DLD1 (cell line): ENCODE data around the gene AQP7.
"Not testable (repeated sequence)": the region's sequence is repeated elsewhere in the genome, so short reads cannot be mapped to it uniquely, and the experiment has no call there.

Experiments used
- in situ Hi-C: cut with HindIII; loops from 2 replicates; pipeline ENCODE4 v1.10.0; 2017; ENCODE audit warnings: low sequenced_read_pairs

The AQP7 gene

DNA sequence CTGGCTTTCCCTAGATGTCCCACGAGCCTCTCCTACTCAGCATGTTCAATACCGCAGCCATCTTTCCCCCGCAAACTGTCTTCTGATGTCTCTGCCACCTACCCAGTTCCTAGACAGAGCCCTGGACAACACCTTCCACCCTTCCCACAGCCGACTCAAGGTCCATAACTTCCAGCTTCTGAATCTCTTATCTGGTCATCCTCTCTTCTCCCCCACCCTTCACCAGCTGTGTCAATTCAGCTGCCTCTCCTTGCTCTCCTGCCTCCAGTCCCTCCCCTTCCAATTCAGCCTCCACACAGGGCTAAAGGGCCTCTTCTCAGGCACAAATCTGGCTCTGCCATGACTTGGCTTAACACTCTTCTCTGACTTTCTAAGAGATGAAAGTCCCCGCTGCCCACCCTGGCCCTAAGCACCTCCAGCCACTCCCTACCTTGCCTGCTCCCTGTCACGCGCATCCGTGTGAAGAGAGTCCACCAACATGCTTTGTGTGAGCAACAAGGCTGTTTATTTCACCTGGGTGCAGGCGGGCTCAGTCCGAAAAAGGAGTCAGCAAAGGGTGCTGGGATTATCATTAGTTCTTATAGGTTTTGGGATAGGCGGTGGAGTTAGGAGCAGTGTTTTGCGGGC lies 25.2 kb downstream of the AQP7 start:
- in situ Hi-C loops: no loop called here

GRCh38 chr9:33375841-33376321 lies 26.5 kb downstream of the AQP7 start:
- in situ Hi-C loops: no loop called here

GRCh38 chr9:33375238-33375840 lies 27.0 kb downstream of the AQP7 start:
- in situ Hi-C loops: no loop called here

GRCh38 chr9:33374634-33375237 lies 27.6 kb downstream of the AQP7 start:
- in situ Hi-C loops: no loop called here

- in situ Hi-C loops: no loop called here
These were observed 28.2 kb downstream of the AQP7 start for GRCh38 chr9:33374190-33374589.

GRCh38 chr9:33372900-33373299 lies 29.5 kb downstream of the AQP7 start:
- in situ Hi-C loops: no loop called here

- in situ Hi-C loops: no loop called here
These were observed 35.3 kb downstream of the AQP7 start for GRCh38 chr9:33366979-33367480.

GRCh38 chr9:33364814-33365213 lies 37.6 kb downstream of the AQP7 start:
- in situ Hi-C loops: not testable (repeated sequence)

GRCh38 chr9:33364127-33364526 lies 38.2 kb downstream of the AQP7 start:
- in situ Hi-C loops: no loop called here

DNA sequence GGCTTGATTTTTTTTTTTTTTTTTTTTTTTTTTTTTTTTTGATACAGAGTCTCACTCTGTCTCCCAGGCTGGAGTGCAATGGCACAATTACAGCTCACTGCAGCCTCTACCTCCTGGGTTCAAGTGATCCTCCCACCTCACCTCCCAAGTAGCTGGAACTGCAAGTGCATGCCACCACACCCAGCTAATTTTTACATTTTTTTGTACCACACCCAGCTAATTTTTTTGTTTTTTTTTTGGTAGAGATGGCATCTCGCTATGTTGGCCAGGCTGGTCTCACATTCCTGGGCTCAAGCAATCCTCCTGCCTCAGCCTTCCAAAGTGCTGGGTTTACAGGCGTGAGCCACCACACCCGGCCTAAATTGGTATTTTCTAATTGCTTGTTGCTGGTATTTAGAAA lies 43.7 kb downstream of the AQP7 start:
- in situ Hi-C loops: not testable (repeated sequence)

- in situ Hi-C loops: no loop called here
These were observed 46.4 kb downstream of the AQP7 start for GRCh38 chr9:33355933-33356332.

DNA sequence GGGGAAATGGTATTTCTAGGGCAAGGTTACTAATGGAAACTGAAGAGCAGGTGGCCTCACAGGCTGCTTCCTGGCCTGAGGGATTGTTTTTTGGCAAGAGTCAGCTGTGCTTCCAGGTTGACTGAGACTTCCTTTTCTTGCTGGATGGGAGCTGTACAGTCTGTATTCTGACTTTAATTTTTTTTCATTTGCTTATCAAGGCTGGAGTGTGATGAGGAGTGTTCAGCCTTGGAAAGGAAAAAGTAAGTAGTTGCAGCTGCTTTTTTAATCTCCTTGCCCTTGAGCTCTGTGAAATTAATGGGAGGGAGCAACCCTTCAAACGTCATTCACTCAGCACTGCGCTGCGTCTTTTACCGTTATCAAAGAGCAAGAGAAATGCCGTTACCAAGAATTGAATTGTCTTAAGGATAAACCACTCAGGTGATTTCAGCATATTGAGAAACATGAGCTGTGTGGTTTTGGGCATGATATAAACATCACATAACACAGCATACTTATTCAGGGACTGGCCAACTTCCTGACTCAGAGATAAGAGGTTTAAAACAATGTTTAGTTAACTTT lies 47.6 kb downstream of the AQP7 start:
- in situ Hi-C loops: no loop called here

DNA sequence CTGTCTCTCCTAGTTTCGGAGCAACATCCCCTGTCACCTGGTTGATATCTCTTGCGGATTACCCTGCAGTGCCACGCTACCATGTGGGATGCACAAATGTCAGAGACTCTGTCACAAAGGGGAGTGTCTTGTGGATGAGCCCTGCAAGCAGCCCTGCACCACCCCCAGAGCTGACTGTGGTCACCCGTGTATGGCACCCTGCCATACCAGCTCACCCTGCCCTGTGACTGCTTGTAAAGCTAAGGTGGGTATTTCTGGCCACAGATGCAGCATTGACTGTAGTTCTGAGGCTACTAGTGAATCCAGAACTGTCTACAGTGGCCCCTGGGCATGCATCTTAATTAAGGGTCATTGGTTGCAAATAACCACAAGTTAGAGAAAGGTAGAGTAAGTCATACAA lies 50.8 kb downstream of the AQP7 start:
- in situ Hi-C loops: no loop called here

DNA sequence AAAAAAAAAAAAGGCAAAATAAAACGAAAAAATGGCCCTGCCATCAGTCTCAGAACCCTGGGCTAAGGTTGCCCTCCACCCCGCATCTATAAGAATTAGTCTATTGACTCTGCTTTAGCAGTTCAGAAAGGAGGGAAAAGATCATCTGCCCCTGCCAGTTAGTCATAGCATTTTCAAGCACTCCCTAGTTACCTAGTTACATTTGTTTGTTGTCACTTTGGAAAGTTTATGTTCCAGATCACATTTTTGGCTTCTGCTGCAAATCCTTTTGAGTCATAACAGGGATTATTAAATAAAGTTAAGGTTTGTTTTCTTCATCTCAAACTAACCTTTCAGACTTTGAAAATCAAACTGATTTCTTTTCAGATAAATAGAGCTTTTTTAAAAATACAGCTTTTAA lies 52.1 kb downstream of the AQP7 start:
- in situ Hi-C loops: no loop called here

- in situ Hi-C loops: no loop called here
These were observed 52.6 kb downstream of the AQP7 start for GRCh38 chr9:33349743-33350142.

- in situ Hi-C loops: no loop called here
These were observed 53.4 kb downstream of the AQP7 start for GRCh38 chr9:33348998-33349397.

- in situ Hi-C loops: no loop called here
These were observed 55.8 kb downstream of the AQP7 start for GRCh38 chr9:33346564-33346963.

DNA sequence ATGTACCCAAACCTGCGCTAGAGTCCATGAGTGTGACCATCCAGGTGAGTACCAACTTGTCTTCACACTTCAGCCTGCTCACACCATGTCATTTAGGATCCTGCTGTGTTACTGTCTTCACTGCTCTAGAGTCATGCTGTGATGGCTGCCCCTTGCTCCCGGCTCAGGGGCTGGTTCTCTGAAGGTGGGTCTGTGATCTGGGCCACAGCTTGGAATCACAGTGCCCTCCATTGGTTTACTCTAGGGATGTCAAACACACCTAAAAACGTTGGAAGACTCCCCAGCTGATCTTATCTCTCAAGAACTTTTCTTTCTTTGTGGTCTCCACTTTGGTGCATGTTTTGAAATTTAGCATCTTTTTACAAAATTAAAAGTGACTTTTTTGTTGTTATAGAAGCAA lies 58.2 kb downstream of the AQP7 start:
- in situ Hi-C loops: no loop called here

GRCh38 chr9:33341182-33341581 lies 61.2 kb downstream of the AQP7 start:
- in situ Hi-C loops: no loop called here

- in situ Hi-C loops: no loop called here
These were observed 62.2 kb downstream of the AQP7 start for GRCh38 chr9:33340186-33340585.
